Vagina (tissue), 2 donors: Measurements from ENCODE around the gene XPNPEP2.

Source experiments
- POLR2AphosphoS5 ChIP-seq, 2 donors: sonication (generic); formaldehyde crosslinking; IDR thresholded peaks; one replicate each; pipeline ENCODE4 v1.9.0; 2017; ENCODE audit warnings: antibody characterized with exemption in 2 of 2, mild to moderate bottlenecking in 2 of 2, low read depth in 1 of 2; ENCODE audit not compliant: insufficient read depth in 1 of 2
- TF ChIP-seq, protein P1 (sequence below), 3 experiments: fragments of 450-650 bp in 2 of 3; fragments of 200-600 bp in 1 of 3; sonication (generic) in 1 of 3; IDR thresholded peaks; one replicate each; pipeline ENCODE4 v1.5.1; 2017 to 2019; ENCODE audit warnings: antibody characterized with exemption in 3 of 3, mild to moderate bottlenecking in 2 of 3, moderate library complexity in 2 of 3

DNA sequence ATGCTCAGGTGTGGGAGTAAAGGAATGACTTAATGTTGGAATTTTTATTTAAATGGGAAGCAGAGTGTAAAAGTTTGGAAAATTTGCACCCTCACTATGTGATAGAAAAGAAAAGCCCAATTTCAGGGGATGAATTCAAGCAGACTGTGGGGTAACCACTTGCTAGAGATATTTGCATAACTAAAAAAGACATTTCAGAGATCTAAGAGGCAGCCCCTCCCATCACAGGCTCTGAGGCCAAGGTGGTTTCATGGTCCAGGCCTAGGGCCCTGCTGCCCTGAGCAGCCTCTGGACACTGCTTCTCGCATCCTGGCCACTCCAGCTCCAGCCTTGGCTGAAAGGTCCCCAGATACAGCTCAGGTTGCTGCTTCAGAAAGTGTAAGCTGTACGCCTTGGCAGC, 5.9 kb upstream of the XPNPEP2 start:
- TF ChIP-seq, protein P1, sequence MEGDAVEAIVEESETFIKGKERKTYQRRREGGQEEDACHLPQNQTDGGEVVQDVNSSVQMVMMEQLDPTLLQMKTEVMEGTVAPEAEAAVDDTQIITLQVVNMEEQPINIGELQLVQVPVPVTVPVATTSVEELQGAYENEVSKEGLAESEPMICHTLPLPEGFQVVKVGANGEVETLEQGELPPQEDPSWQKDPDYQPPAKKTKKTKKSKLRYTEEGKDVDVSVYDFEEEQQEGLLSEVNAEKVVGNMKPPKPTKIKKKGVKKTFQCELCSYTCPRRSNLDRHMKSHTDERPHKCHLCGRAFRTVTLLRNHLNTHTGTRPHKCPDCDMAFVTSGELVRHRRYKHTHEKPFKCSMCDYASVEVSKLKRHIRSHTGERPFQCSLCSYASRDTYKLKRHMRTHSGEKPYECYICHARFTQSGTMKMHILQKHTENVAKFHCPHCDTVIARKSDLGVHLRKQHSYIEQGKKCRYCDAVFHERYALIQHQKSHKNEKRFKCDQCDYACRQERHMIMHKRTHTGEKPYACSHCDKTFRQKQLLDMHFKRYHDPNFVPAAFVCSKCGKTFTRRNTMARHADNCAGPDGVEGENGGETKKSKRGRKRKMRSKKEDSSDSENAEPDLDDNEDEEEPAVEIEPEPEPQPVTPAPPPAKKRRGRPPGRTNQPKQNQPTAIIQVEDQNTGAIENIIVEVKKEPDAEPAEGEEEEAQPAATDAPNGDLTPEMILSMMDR (IDR thresholded peaks at IDR 0.05), result no peak
- TF ChIP-seq POLR2AphosphoS5 (IDR thresholded peaks at IDR 0.05; ENCODE audit: insufficient read depth in 1 of 2, low read depth in 1 of 2), result no peak
